ENCODE results near the gene BRCA1. TPM values are rescaled to one million over a fixed set of nuclear protein-coding genes. Genes with fewer than 3 reads are reported as not detected.

Gene BRCA1
- total RNA-seq, 1 donor from 2014 or later = 38.9 TPM

DNA sequence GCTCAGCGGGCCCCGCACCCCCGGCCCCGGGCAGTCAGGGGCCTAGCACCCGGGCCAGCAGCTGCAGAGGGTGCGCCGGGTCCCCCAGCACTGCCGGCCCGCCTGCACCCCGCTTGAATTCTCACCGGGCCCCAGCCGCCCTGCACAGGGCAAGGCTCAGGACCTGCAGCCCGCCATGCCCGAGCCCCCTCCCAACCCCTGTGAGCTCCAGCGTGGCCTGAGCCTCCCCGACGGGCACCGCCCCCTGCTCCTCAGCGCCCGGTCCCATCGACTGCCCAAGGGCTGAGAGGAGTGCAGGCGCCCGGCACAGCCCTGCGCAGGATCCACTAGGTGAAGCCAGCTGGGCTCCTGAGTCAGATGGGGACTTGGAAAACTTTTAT is 1.7 kb upstream of the BRCA1 start:
- Mint-ChIP-seq H3K36me3 (peaks cover 10% of the 10 kb centered on the region), H3K4me3 (peak overlapping the region; percentile 81), H3K27ac (peak overlapping the region; percentile 78), H3K9me3 (no peaks in the 10 kb centered on the region), H3K4me1 (ENCODE audit: unreplicated experiment) (peaks cover 21% of the 10 kb centered on the region), H3K27me3 (no peaks in the 10 kb centered on the region)
- no peak for DNase-seq (ENCODE audit: extremely low spot score, unreplicated experiment)
- TF ChIP-seq, protein P1, sequence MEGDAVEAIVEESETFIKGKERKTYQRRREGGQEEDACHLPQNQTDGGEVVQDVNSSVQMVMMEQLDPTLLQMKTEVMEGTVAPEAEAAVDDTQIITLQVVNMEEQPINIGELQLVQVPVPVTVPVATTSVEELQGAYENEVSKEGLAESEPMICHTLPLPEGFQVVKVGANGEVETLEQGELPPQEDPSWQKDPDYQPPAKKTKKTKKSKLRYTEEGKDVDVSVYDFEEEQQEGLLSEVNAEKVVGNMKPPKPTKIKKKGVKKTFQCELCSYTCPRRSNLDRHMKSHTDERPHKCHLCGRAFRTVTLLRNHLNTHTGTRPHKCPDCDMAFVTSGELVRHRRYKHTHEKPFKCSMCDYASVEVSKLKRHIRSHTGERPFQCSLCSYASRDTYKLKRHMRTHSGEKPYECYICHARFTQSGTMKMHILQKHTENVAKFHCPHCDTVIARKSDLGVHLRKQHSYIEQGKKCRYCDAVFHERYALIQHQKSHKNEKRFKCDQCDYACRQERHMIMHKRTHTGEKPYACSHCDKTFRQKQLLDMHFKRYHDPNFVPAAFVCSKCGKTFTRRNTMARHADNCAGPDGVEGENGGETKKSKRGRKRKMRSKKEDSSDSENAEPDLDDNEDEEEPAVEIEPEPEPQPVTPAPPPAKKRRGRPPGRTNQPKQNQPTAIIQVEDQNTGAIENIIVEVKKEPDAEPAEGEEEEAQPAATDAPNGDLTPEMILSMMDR (conservative IDR thresholded peaks at IDR 0.05) = no peak

DNA sequence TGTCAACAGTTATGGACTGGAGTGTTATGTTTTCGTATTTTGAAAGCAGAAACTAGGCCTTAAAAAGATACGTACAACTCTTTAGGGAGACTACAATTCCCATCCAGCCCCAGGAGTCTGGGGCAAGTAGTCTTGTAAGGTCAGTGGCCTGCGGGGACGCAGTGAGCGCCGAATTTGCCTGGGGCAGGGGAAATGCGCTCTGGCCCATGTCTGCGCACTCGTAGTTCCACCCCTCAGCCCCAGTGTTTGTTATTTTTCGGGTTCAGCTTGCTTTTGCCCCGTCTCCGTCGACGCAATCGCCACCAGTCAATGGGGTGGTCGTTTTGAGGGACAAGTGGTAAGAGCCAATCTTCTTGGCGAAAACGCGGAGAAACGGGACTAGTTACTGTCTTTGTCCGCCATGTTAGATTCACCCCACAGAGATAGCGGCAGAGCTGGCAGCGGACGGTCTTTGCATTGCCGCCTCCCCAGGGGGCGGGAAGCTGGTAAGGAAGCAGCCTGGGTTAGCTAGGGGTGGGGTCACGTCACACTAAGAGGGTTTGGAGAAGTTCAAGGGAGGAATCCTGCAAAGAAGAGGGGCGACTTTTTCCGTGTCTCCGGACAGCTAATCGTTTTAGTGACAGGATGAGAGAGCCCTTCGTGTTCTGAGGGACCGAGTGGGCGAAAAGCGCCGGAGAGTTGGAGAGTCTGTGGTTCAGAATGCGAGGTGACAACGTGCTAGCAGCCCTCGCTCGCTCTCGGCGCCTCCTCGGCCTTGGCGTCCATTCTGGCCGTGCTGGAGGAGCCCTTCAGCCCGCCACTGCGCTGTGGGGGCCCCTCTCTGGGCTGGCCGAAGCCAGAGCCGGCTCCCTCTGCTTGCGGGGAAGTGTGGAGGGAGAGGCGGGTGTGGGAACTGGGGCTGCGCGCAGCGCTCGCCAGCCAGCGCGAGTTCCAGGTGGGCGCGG is 1.1 kb upstream of the BRCA1 start:
- H3K27me3 Mint-ChIP-seq = no peaks in the 10 kb centered on the region
- peaks cover 10% of the 10 kb centered on the region for H3K36me3 Mint-ChIP-seq
- peak overlapping the region; percentile 95 for H3K27ac Mint-ChIP-seq
- H3K9me3 Mint-ChIP-seq = no peaks in the 10 kb centered on the region
- peaks cover 21% of the 10 kb centered on the region for H3K4me1 Mint-ChIP-seq (ENCODE audit: unreplicated experiment)
- TF ChIP-seq, protein P1 (conservative IDR thresholded peaks at IDR 0.05) = no peak
- peak overlapping the region; percentile 98 for H3K4me3 Mint-ChIP-seq
- DNase-seq (ENCODE audit: extremely low spot score, unreplicated experiment) = no peak

DNA sequence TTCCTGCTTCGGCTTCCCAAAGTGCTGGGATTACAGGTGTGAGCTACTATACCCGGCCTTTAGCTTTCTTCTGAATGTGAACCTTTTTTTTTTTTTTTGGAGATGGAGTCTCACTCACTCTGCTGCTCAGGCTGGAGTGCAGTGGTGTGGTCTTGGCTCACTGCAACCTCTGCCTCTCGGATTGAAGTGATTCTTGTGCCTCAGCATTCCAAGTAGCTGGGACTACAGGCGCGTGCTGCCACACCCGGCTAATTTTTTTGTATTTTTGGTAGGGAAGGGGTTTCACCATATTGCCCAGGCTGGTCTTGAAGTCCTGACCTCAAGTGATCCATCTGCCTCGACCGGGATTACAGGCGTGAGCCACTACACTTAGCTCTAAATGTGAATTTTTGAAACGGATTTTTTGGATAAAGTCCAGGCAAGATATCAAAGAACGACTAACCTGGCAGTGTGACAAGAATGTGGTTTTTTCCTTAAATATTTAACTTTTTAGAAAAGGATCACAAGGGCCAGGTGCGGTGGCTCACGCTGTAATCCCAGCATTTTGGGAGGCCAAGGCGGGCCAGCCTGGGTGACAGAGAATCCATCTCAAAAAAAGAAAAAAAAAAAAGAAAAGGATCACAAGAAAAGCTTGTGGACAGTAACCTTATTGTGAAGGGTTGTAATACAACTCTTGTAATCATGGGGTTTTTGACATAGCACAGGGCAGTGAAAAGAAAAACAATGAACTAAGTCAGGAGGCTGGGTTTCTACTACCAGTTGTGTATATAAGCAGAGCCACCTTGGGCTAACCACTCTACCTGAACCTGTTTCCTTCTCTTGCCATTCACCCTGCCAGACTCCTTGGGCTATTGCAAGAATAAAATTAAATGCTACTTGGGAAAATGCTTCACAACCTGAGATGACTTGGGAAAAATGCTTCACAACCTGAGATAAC is 6.2 kb downstream of the BRCA1 start:
- H3K27me3 Mint-ChIP-seq = no peaks in the 10 kb centered on the region
- H3K27ac Mint-ChIP-seq = no peak overlapping the region
- TF ChIP-seq, protein P1 (conservative IDR thresholded peaks at IDR 0.05) = no peak
- H3K4me1 Mint-ChIP-seq (ENCODE audit: unreplicated experiment) = no peaks in the 10 kb centered on the region
- H3K36me3 Mint-ChIP-seq = peaks cover 3% of the 10 kb centered on the region
- no peaks in the 10 kb centered on the region for H3K9me3 Mint-ChIP-seq
- no peak overlapping the region for H3K4me3 Mint-ChIP-seq
- DNase-seq (ENCODE audit: extremely low spot score, unreplicated experiment) = peak; percentile 16

DNA sequence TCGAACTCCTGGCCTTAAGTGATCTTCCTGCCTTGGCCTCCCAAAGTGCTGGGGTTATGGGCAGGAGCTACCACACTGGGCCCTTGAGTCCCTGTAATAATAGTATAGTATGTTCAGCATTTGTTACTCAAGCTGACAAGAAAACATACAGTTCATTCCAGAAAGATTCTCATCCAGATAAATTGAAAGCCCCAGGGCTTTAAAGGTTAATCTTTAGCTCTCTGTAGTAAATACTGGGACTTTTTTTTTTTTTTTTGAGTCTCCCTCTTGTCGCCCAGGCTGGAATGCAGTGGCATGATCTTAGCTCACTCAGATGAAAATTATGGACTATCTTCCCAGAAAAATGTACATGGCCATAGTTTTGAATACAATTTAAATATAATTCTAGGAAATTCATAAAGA is 11.0 kb downstream of the BRCA1 start:
- Mint-ChIP-seq H3K9me3 (no peaks in the 10 kb centered on the region), H3K36me3 (peaks cover 3% of the 10 kb centered on the region), H3K4me3 (no peak overlapping the region), H3K4me1 (ENCODE audit: unreplicated experiment) (no peaks in the 10 kb centered on the region), H3K27me3 (no peaks in the 10 kb centered on the region), H3K27ac (no peak overlapping the region)
- TF ChIP-seq, protein P1 (conservative IDR thresholded peaks at IDR 0.05) = no peak
- no peak for DNase-seq (ENCODE audit: extremely low spot score, unreplicated experiment)

DNA sequence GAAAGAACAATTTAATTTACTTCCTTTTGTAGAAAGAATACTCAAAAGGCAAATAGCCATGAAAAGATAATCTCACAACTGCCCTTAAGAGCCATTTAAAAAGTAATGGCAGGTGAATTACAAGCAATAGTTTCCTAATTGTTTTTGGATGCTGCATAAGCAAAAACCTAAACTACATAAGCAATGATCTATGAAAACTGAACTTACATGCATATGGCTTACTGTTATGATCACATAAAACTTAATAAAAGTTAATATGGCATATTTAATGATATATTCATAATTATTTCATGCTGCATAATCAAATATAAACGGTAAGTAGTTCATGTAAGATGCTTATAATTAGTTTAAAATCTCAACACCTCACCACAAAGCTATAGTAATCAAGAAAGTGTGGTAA is 18.6 kb downstream of the BRCA1 start:
- Mint-ChIP-seq H3K36me3 (peaks cover 8% of the 10 kb centered on the region), H3K27ac (no peak overlapping the region), H3K4me3 (no peak overlapping the region), H3K27me3 (no peaks in the 10 kb centered on the region), H3K4me1 (ENCODE audit: unreplicated experiment) (no peaks in the 10 kb centered on the region), H3K9me3 (no peaks in the 10 kb centered on the region)
- TF ChIP-seq, protein P1 (conservative IDR thresholded peaks at IDR 0.05) = no peak
- no peak for DNase-seq (ENCODE audit: extremely low spot score, unreplicated experiment)

Data from type B pancreatic cell (in vitro differentiated cells).